Activated B cell treated with CpG ODN at 0.5 μM for 24 hours (primary cell): ENCODE data around the gene JAK2. TPM values are rescaled to one million over a fixed set of nuclear protein-coding genes. Genes with fewer than 3 reads are reported as not detected.

ENCODE experiments used
- ATAC-seq: fragments of 200-7000 bp; cut with Tn5 transposase; one replicate; pipeline ENCODE4 v1.10.0; 2021; ENCODE audit warnings: low read depth, mild to moderate bottlenecking, moderate library complexity
- CTCF ChIA-PET: fragments of 350-600 bp; sonication (Branson Sonifier 250); formaldehyde crosslinking; loops from one replicate; lab custom pipeline; 2021; ENCODE audit warnings: antibody characterized with exemption; lab: Charles Lee
- POLR2A ChIA-PET: fragments of 350-600 bp; sonication (Branson Sonifier 250); formaldehyde crosslinking; loops from one replicate; lab custom pipeline; 2021; ENCODE audit warnings: antibody characterized with exemption; lab: Charles Lee
- DNase-seq: peaks from one replicate; pipeline ENCODE4 v3.0.0; 2022
- H3K27ac Mint-ChIP-seq: one replicate; pipeline ENCODE4 v1.8.0; 2020; ENCODE audit warnings: mixed read lengths
- H3K27me3 Mint-ChIP-seq: one replicate; pipeline ENCODE4 v1.8.0; 2021; ENCODE audit warnings: mixed read lengths
- H3K36me3 Mint-ChIP-seq: one replicate; pipeline ENCODE4 v1.8.0; 2021; ENCODE audit warnings: low read depth, mixed read lengths
- H3K4me1 Mint-ChIP-seq: one replicate; pipeline ENCODE4 v1.8.0; 2021; ENCODE audit warnings: mixed read lengths
- H3K4me3 Mint-ChIP-seq: one replicate; pipeline ENCODE4 v1.8.0; 2020; ENCODE audit warnings: mild to moderate bottlenecking, mixed read lengths
- H3K9me3 Mint-ChIP-seq: one replicate; pipeline ENCODE4 v1.8.0; 2020; ENCODE audit warnings: mixed read lengths
- intact Hi-C: fragments of 100-400 bp; cut with micrococcal nuclease; formaldehyde crosslinking; loops from one replicate; pipeline ENCODE4 v1.15.1; 2024
- total RNA-seq: library from RNA; stranded (reverse); gene quantifications from 2 replicates; pipeline ENCODE4 v1.2.3, GENCODE V29; 2022
- TF ChIP-seq, protein P1 (sequence below): fragments of 200-600 bp; IDR thresholded peaks from one replicate; pipeline ENCODE4 v1.8.0; 2022; ENCODE audit warnings: antibody characterized with exemption, mild to moderate bottlenecking

JAK2 gene
- total RNA-seq, 1 donor from 2014 or later = 21.3 TPM

DNA sequence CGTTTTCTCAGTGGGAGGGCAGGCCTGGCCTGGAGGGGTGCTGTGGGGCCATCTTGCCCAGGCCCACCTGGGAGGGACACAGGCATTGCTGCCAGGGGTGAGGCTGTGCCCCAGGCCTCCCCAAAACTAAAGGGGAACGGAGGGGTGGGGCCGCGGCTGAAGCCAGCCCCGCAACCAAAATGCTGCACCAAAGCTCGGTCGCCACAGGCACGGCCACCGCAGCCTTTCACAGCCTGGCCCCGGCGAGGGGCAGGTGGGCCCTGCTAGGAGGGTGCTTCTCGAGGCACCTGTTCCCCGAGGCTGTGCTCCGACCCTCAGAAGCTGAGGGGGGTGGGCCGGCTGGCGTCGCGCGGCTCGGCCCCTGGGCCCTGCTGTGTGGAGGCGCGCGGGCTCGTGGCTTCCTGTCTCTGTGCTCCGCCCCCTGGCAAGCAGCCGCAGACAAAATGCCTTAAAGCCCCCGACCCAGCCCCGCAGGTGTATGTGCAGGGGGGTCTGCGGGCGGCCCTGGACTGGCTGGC, 57.6 kb downstream of the JAK2 start:
- Mint-ChIP-seq H3K9me3 (peaks cover 4% of the 10 kb centered on the region), H3K4me3 (peak overlapping the region; percentile 28), H3K4me1 (peaks cover 2% of the 10 kb centered on the region), H3K27ac (no peak overlapping the region), H3K36me3 (peaks cover 60% of the 10 kb centered on the region), H3K27me3 (no peaks in the 10 kb centered on the region)
- POLR2A ChIA-PET = no interaction called here
- CTCF ChIA-PET = no interaction called here
- intact Hi-C loops = no loop called here
- DNase-seq (no peak), ATAC-seq (peak; percentile 14)
- TF ChIP-seq, protein P1, sequence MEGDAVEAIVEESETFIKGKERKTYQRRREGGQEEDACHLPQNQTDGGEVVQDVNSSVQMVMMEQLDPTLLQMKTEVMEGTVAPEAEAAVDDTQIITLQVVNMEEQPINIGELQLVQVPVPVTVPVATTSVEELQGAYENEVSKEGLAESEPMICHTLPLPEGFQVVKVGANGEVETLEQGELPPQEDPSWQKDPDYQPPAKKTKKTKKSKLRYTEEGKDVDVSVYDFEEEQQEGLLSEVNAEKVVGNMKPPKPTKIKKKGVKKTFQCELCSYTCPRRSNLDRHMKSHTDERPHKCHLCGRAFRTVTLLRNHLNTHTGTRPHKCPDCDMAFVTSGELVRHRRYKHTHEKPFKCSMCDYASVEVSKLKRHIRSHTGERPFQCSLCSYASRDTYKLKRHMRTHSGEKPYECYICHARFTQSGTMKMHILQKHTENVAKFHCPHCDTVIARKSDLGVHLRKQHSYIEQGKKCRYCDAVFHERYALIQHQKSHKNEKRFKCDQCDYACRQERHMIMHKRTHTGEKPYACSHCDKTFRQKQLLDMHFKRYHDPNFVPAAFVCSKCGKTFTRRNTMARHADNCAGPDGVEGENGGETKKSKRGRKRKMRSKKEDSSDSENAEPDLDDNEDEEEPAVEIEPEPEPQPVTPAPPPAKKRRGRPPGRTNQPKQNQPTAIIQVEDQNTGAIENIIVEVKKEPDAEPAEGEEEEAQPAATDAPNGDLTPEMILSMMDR = no peak

- intact Hi-C loops = no loop called here
- no peak overlapping the region for H3K4me3 Mint-ChIP-seq
These were observed 58.3 kb downstream of the JAK2 start for GRCh38 chr9:5043381-5043780.

DNA sequence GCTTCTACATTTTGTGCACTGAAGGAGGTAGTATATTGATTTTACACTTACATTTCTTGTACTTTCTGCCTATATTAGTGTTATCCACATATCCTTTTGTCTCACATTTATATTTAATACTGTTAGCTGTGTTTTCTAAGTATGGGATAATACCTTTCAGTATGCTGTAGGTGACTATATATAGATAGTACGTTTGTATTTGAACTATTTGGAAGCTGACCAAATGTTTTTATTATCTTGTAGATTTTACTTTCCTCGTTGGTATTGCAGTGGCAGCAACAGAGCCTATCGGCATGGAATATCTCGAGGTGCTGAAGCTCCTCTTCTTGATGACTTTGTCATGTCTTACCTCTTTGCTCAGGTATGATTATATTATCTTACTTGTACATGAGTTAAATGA, 59.1 kb downstream of the JAK2 start:
- TF ChIP-seq, protein P1 = no peak
- H3K27me3 Mint-ChIP-seq = no peaks in the 10 kb centered on the region
- no peak overlapping the region for H3K27ac Mint-ChIP-seq
- intact Hi-C loops = no loop called here
- H3K4me3 Mint-ChIP-seq = no peak overlapping the region
- CTCF ChIA-PET = no interaction called here
- POLR2A ChIA-PET = no interaction called here
- no peak for DNase-seq
- H3K4me1 Mint-ChIP-seq = peaks cover 2% of the 10 kb centered on the region
- H3K36me3 Mint-ChIP-seq = peaks cover 62% of the 10 kb centered on the region
- no peak for ATAC-seq
- peaks cover 4% of the 10 kb centered on the region for H3K9me3 Mint-ChIP-seq

More at GRCh38 chr9:5043381-5043780, 58.3 kb downstream of the JAK2 start:
- Mint-ChIP-seq H3K4me1 (peaks cover 2% of the 10 kb centered on the region), H3K27me3 (no peaks in the 10 kb centered on the region), H3K36me3 (peaks cover 63% of the 10 kb centered on the region), H3K27ac (no peak overlapping the region), H3K9me3 (peaks cover 4% of the 10 kb centered on the region)
- no peak for DNase-seq
- ChIA-PET CTCF (no interaction called here), POLR2A (no interaction called here)
- TF ChIP-seq, protein P1 = no peak
- no peak for ATAC-seq

DNA sequence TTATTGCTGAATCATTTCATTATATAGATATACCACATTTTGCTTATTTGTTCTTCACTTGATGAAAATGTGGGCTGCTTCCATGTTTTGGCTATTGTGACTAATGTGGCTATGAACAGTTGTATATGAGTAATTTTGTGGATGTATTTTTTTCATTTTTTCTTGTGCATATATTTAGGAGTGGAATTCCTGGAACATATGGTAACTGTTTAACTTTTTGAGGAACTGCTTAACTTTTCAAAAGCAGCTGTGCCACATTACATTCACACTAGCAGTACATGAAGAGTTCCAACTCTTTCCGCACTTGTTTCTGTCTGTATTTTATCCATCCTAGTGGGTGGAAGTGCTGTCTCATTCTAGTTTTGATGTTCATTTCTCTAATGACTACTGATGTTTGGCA, 67.8 kb downstream of the JAK2 start:
- ATAC-seq (no peak), DNase-seq (no peak)
- no peak overlapping the region for H3K4me3 Mint-ChIP-seq
- no peaks in the 10 kb centered on the region for H3K4me1 Mint-ChIP-seq
- ChIA-PET CTCF (no interaction called here), POLR2A (no interaction called here)
- TF ChIP-seq, protein P1 = no peak
- H3K27me3 Mint-ChIP-seq = no peaks in the 10 kb centered on the region
- H3K9me3 Mint-ChIP-seq = no peaks in the 10 kb centered on the region
- H3K27ac Mint-ChIP-seq = no peak overlapping the region
- intact Hi-C loops = loop anchor here (5.0 kb wide), 1 partner anchor 291 kb away; no protein-coding TSS in a partner anchor
- H3K36me3 Mint-ChIP-seq = peaks cover 63% of the 10 kb centered on the region

DNA sequence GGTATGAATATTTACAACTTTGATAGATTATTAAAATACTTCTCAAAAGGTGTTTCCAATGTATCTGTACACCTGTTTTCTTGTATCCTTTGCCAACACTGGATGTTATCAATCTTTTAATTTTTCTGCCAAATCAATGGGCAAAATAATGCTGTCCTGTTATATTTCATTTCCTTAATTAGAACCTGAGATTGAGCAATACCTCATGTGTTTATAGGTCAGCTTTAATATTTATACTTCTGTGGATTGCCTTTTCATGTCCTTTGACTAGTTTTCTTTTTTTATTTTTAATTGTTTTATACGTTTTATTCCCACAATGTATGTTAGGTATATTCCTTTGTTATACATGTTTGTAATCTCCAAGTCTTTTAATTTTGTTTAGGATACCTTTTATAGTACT, 77.6 kb downstream of the JAK2 start:
- ChIA-PET POLR2A (no interaction called here), CTCF (no interaction called here)
- intact Hi-C loops = no loop called here
- H3K27ac Mint-ChIP-seq = no peak overlapping the region
- H3K27me3 Mint-ChIP-seq = no peaks in the 10 kb centered on the region
- DNase-seq (no peak), ATAC-seq (no peak)
- peaks cover 42% of the 10 kb centered on the region for H3K36me3 Mint-ChIP-seq
- no peaks in the 10 kb centered on the region for H3K9me3 Mint-ChIP-seq
- TF ChIP-seq, protein P1 = no peak
- H3K4me1 Mint-ChIP-seq = no peaks in the 10 kb centered on the region
- no peak overlapping the region for H3K4me3 Mint-ChIP-seq
